NT2/D1 (cell line): ENCODE data around the gene CDCA3.

Experiments
- SUZ12 ChIP-seq: IDR thresholded peaks from 2 replicates; pipeline ENCODE4 v1.6.1; 2011; ENCODE audit not compliant: insufficient read length, insufficient read depth; ENCODE audit errors: extremely low read depth
- YY1 ChIP-seq: IDR thresholded peaks from 2 replicates; pipeline ENCODE4 v1.6.1; 2011; ENCODE audit not compliant: insufficient read length, insufficient read depth
- ZNF274 ChIP-seq: IDR thresholded peaks from 2 replicates; pipeline ENCODE4 v1.6.1; 2011; ENCODE audit warnings: mild to moderate bottlenecking, low read depth, low read length

- TF ChIP-seq SUZ12 (no peak), ZNF274 (no peak), YY1 (no peak)
Measured at GRCh38 chr12:6843118-6843902, 7.8 kb downstream of the CDCA3 start.
